ENCODE measurements around the gene CCN2.

DNA sequence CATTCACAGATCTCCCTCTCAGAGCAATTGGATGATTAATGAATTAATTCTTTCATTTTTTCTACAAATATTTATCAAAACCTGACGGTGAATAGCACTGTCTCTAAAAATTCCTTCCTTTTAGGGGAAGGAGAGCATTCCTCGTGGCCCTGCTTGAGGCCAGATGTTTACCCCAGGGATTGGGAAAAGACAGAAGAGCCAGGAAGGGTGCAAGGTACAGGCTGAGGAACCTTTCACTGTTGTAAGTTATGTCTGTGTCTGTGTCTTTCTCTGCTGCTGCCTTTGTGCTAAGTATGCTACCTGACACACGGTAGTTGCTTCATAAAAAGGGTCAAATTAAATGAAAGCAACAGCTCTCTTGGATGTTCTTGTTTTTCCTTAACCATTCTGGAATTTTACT, 27.4 kb upstream of the CCN2 start:
- TF ChIP-seq, protein P1, sequence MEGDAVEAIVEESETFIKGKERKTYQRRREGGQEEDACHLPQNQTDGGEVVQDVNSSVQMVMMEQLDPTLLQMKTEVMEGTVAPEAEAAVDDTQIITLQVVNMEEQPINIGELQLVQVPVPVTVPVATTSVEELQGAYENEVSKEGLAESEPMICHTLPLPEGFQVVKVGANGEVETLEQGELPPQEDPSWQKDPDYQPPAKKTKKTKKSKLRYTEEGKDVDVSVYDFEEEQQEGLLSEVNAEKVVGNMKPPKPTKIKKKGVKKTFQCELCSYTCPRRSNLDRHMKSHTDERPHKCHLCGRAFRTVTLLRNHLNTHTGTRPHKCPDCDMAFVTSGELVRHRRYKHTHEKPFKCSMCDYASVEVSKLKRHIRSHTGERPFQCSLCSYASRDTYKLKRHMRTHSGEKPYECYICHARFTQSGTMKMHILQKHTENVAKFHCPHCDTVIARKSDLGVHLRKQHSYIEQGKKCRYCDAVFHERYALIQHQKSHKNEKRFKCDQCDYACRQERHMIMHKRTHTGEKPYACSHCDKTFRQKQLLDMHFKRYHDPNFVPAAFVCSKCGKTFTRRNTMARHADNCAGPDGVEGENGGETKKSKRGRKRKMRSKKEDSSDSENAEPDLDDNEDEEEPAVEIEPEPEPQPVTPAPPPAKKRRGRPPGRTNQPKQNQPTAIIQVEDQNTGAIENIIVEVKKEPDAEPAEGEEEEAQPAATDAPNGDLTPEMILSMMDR (IDR thresholded peaks at IDR 0.05 in 4 of 5, conservative IDR thresholded peaks at IDR 0.05 in 1 of 5), result no peak
- no peak for TF ChIP-seq POLR2A (IDR thresholded peaks at IDR 0.05)
